ENCODE data around the gene SLC9A4.

The SLC9A4 gene

DNA sequence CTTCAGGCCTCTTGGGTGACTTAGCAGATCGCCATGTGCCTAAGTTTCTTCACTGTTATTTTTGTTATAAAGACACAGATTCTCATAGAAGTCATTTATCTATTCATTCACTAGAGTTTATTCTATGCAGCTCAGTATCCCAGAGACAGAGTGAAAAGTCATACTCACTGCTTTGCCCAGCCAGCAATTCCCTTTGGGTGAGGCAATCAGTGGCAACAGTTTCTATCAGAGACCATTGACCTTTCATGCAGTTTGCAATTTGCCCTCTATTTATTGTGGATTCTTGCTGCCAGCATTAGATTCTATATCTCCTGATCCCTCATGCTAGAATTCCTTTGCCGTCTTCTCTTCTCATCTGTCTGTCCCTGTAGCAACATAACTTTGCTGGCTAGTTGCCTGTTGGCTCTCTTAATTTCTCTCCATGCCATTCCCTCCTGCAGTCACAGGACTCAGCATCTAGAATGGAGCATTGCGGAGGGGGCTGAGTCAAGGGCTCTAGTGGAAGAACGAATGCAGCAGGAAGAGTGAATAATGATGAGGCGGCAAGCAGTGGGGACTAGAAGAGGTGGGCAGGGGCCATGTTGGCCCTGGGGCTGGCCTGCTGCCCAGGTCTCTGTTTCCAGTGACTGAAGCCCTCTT lies 12.2 kb downstream of the SLC9A4 start:
- no peak overlapping the region for H2AFZ ChIP-seq (ENCODE audit: low read depth, low read length, severe bottlenecking)
- no peaks in the 10 kb centered on the region for H3K9me2 ChIP-seq (replicated peaks; ENCODE audit: insufficient read depth, low read length)
- no peaks in the 10 kb centered on the region for H4K20me1 ChIP-seq (ENCODE audit: low read depth, low read length)
- TF ChIP-seq, protein P1, sequence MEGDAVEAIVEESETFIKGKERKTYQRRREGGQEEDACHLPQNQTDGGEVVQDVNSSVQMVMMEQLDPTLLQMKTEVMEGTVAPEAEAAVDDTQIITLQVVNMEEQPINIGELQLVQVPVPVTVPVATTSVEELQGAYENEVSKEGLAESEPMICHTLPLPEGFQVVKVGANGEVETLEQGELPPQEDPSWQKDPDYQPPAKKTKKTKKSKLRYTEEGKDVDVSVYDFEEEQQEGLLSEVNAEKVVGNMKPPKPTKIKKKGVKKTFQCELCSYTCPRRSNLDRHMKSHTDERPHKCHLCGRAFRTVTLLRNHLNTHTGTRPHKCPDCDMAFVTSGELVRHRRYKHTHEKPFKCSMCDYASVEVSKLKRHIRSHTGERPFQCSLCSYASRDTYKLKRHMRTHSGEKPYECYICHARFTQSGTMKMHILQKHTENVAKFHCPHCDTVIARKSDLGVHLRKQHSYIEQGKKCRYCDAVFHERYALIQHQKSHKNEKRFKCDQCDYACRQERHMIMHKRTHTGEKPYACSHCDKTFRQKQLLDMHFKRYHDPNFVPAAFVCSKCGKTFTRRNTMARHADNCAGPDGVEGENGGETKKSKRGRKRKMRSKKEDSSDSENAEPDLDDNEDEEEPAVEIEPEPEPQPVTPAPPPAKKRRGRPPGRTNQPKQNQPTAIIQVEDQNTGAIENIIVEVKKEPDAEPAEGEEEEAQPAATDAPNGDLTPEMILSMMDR (IDR thresholded peaks at IDR 0.05; ENCODE audit: insufficient read depth, low read length, poor library complexity, severe bottlenecking): no peak
- TF ChIP-seq EZH2phosphoT487 (conservative IDR thresholded peaks at IDR 0.05; ENCODE audit: low read length): no peak
- no peaks in the 10 kb centered on the region for H3K27me3 ChIP-seq (ENCODE audit: low read length)
- H3K27ac ChIP-seq (ENCODE audit: low read depth, low read length): no peak overlapping the region
- no peaks in the 10 kb centered on the region for H3K36me3 ChIP-seq (ENCODE audit: low read length)
- no peaks in the 10 kb centered on the region for H3K9me3 ChIP-seq (ENCODE audit: insufficient read depth, low read length)
- no peak overlapping the region for H3K4me3 ChIP-seq (ENCODE audit: insufficient read depth, low read length, poor library complexity, severe bottlenecking)
- H3F3A ChIP-seq (ENCODE audit: insufficient read depth): no peaks in the 10 kb centered on the region
- no peaks in the 10 kb centered on the region for H3K79me2 ChIP-seq (ENCODE audit: insufficient read depth, low read length)
- no peak overlapping the region for H3K9ac ChIP-seq (ENCODE audit: low read length)
- H3K4me2 ChIP-seq (ENCODE audit: low read depth, low read length, poor library complexity, severe bottlenecking): no peak overlapping the region

DNA sequence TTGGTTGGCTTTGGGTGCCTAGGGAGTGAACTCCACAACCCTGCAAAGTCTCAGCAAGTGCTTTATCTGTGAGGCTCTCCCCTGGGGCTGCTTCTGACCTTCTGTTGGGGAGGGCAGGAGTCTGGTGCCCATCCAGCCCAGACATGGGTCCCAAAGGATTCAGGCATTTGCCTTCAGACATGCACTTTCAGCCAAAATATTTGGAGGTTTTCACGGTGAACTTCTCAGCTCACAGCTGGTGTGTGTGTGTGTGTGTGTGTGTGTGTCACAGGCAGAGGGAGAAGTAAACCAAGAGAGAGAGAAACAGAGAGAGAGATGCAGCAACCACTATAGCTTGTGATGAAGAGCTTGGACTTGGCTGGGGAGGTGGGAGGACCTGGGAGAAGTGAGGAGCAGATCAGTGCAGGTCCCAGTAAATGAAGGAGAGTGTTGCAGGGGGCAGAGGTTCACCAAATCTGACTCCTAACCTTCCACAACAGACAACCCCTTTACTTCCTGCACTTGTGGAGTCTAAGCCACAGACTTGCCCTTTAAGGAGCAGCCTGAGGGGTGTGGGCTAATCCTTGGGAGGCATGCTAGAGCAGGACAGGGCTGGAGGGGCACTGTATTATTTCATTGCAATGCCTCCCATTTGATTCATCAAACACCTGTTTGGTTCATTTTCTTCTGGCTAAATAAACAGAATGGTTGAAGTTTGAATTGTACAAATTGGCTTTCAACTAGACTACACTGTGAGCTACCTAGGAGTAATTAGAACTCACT lies 14.1 kb downstream of the SLC9A4 start:
- Histone ChIP-seq H4K20me1 (ENCODE audit: low read depth, low read length) (no peaks in the 10 kb centered on the region), H3K9me2 (replicated peaks; ENCODE audit: insufficient read depth, low read length) (no peaks in the 10 kb centered on the region), H3K36me3 (ENCODE audit: low read length) (no peaks in the 10 kb centered on the region), H3K4me3 (ENCODE audit: insufficient read depth, low read length, poor library complexity, severe bottlenecking) (no peak overlapping the region), H2AFZ (ENCODE audit: low read depth, low read length, severe bottlenecking) (no peak overlapping the region), H3K79me2 (ENCODE audit: insufficient read depth, low read length) (no peaks in the 10 kb centered on the region), H3K9me3 (ENCODE audit: insufficient read depth, low read length) (no peaks in the 10 kb centered on the region), H3K27me3 (ENCODE audit: low read length) (no peaks in the 10 kb centered on the region), H3K4me2 (ENCODE audit: low read depth, low read length, poor library complexity, severe bottlenecking) (no peak overlapping the region), H3K27ac (ENCODE audit: low read depth, low read length) (no peak overlapping the region), H3K9ac (ENCODE audit: low read length) (no peak overlapping the region), H3F3A (ENCODE audit: insufficient read depth) (no peaks in the 10 kb centered on the region)
- TF ChIP-seq, protein P1 (IDR thresholded peaks at IDR 0.05; ENCODE audit: insufficient read depth, low read length, poor library complexity, severe bottlenecking): no peak
- no peak for TF ChIP-seq EZH2phosphoT487 (conservative IDR thresholded peaks at IDR 0.05; ENCODE audit: low read length)

DNA sequence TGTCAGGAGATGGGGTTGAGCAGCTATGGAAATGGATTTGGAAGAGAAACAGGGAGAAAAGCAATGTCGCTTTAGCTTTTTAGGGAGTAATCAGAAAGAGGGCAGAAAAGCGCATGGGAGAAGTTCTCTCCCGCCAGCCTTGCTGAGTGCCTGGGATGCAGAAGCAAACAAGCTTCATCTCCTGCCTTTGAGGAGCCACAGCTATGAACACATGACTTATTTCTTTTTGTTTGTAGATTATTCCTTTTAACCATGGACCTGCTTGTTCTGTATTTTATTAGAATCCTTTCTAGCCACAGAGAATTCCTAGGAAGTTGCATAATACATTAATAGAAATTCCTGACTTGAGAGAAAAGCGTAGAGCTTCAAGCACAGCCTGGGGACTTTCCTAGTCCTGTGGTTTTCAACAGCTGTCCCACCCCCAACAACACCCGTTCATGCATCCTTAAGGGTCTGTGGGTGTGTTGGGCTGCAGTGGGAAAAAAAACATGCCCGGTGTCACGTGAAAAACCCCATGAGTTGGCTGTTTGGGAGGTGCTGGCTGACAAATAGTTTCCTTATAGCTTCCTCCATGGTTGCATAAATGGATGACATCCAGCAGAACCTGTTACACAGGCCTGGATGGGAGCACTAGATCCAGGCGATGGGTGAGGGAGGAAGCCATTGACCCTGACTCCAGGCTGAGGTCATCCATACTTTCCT lies 14.9 kb downstream of the SLC9A4 start:
- H3K27me3 ChIP-seq (ENCODE audit: low read length): no peaks in the 10 kb centered on the region
- H3K9me2 ChIP-seq (replicated peaks; ENCODE audit: insufficient read depth, low read length): no peaks in the 10 kb centered on the region
- no peak overlapping the region for H3K4me2 ChIP-seq (ENCODE audit: low read depth, low read length, poor library complexity, severe bottlenecking)
- H2AFZ ChIP-seq (ENCODE audit: low read depth, low read length, severe bottlenecking): no peak overlapping the region
- TF ChIP-seq EZH2phosphoT487 (conservative IDR thresholded peaks at IDR 0.05; ENCODE audit: low read length): no peak
- TF ChIP-seq, protein P1 (IDR thresholded peaks at IDR 0.05; ENCODE audit: insufficient read depth, low read length, poor library complexity, severe bottlenecking): no peak
- H3K9me3 ChIP-seq (ENCODE audit: insufficient read depth, low read length): no peaks in the 10 kb centered on the region
- H3K27ac ChIP-seq (ENCODE audit: low read depth, low read length): no peak overlapping the region
- H3K36me3 ChIP-seq (ENCODE audit: low read length): no peaks in the 10 kb centered on the region
- H3K4me3 ChIP-seq (ENCODE audit: insufficient read depth, low read length, poor library complexity, severe bottlenecking): no peak overlapping the region
- H3F3A ChIP-seq (ENCODE audit: insufficient read depth): no peaks in the 10 kb centered on the region
- no peaks in the 10 kb centered on the region for H4K20me1 ChIP-seq (ENCODE audit: low read depth, low read length)
- no peaks in the 10 kb centered on the region for H3K79me2 ChIP-seq (ENCODE audit: insufficient read depth, low read length)
- no peak overlapping the region for H3K9ac ChIP-seq (ENCODE audit: low read length)

All from SU-DHL-6 (cell line).